Effector memory CD4-positive, alpha-beta T cell (primary cell): Measurements from ENCODE around the gene NLGN1.

ENCODE experiments used
- DNase-seq, 3 donors: peaks; one replicate each; pipeline ENCODE4 v3.0.0-alpha.2; 2020
- H3K27ac ChIP-seq: 2 replicates; pipeline ENCODE4 v1.7.0; 2013; ENCODE audit warnings: mild to moderate bottlenecking, low read length, moderate library complexity; ENCODE audit not compliant: insufficient read depth, poor library complexity, severe bottlenecking
- H3K27me3 ChIP-seq: replicated peaks from 2 replicates; pipeline ENCODE4 v1.7.0; 2013; ENCODE audit warnings: mild to moderate bottlenecking, low read length; ENCODE audit not compliant: insufficient read depth, control insufficient read depth, poor library complexity, severe bottlenecking
- H3K36me3 ChIP-seq: 2 replicates; pipeline ENCODE4 v1.7.0; 2013; ENCODE audit warnings: mild to moderate bottlenecking, low read length, moderate library complexity; ENCODE audit not compliant: control insufficient read depth, insufficient read depth
- H3K4me1 ChIP-seq: 2 replicates; pipeline ENCODE4 v1.7.0; 2013; ENCODE audit warnings: low read length, mild to moderate bottlenecking; ENCODE audit not compliant: control insufficient read depth, insufficient read depth, poor library complexity, severe bottlenecking
- H3K4me3 ChIP-seq: 2 replicates; pipeline ENCODE4 v1.7.0; 2013; ENCODE audit warnings: low read length, low read depth, mild to moderate bottlenecking; ENCODE audit not compliant: insufficient read depth, poor library complexity, severe bottlenecking
- H3K9me3 ChIP-seq: 2 replicates; pipeline ENCODE4 v1.7.0; 2013; ENCODE audit warnings: mild to moderate bottlenecking, low read length, moderate library complexity; ENCODE audit not compliant: control insufficient read depth

Gene NLGN1

GRCh38 chr3:174132006-174132405 lies 734.5 kb downstream of the NLGN1 start:
- H3K4me3 ChIP-seq, result no peak overlapping the region
- no peak for DNase-seq
- H3K36me3 ChIP-seq, result no peaks in the 10 kb centered on the region
- no peak overlapping the region for H3K27ac ChIP-seq
- no peaks in the 10 kb centered on the region for H3K4me1 ChIP-seq
- H3K9me3 ChIP-seq, result no peaks in the 10 kb centered on the region
- no peaks in the 10 kb centered on the region for H3K27me3 ChIP-seq

GRCh38 chr3:174132421-174133042 lies 735.0 kb downstream of the NLGN1 start:
- no peaks in the 10 kb centered on the region for H3K4me1 ChIP-seq
- H3K9me3 ChIP-seq, result no peaks in the 10 kb centered on the region
- no peak overlapping the region for H3K4me3 ChIP-seq
- H3K27ac ChIP-seq, result no peak overlapping the region
- no peaks in the 10 kb centered on the region for H3K36me3 ChIP-seq
- H3K27me3 ChIP-seq, result no peaks in the 10 kb centered on the region
- no peak for DNase-seq

GRCh38 chr3:174146008-174146407 lies 748.5 kb downstream of the NLGN1 start:
- no peaks in the 10 kb centered on the region for H3K36me3 ChIP-seq
- no peak overlapping the region for H3K27ac ChIP-seq
- H3K27me3 ChIP-seq, result no peaks in the 10 kb centered on the region
- H3K9me3 ChIP-seq, result no peaks in the 10 kb centered on the region
- no peak for DNase-seq
- no peak overlapping the region for H3K4me3 ChIP-seq
- no peaks in the 10 kb centered on the region for H3K4me1 ChIP-seq

- no peak for DNase-seq
Observed at GRCh38 chr3:174147798-174148197, 750.3 kb downstream of the NLGN1 start.

GRCh38 chr3:174153871-174154270 lies 756.3 kb downstream of the NLGN1 start:
- Histone ChIP-seq H3K9me3 (no peaks in the 10 kb centered on the region), H3K4me1 (no peaks in the 10 kb centered on the region), H3K27me3 (no peaks in the 10 kb centered on the region), H3K36me3 (no peaks in the 10 kb centered on the region), H3K4me3 (no peak overlapping the region), H3K27ac (no peak overlapping the region)
- no peak for DNase-seq

More at GRCh38 chr3:174147798-174148197, 750.3 kb downstream of the NLGN1 start:
- H3K27me3 ChIP-seq, result no peaks in the 10 kb centered on the region
- no peak overlapping the region for H3K4me3 ChIP-seq
- no peaks in the 10 kb centered on the region for H3K9me3 ChIP-seq
- H3K27ac ChIP-seq, result no peak overlapping the region
- no peaks in the 10 kb centered on the region for H3K4me1 ChIP-seq
- H3K36me3 ChIP-seq, result no peaks in the 10 kb centered on the region

- DNase-seq, result no peak
- no peaks in the 10 kb centered on the region for H3K36me3 ChIP-seq
- H3K27me3 ChIP-seq, result no peaks in the 10 kb centered on the region
- H3K4me3 ChIP-seq, result no peak overlapping the region
- no peaks in the 10 kb centered on the region for H3K4me1 ChIP-seq
- no peak overlapping the region for H3K27ac ChIP-seq
- no peaks in the 10 kb centered on the region for H3K9me3 ChIP-seq
Observed at GRCh38 chr3:174156200-174156599, 758.7 kb downstream of the NLGN1 start.

GRCh38 chr3:174158674-174159073 lies 761.1 kb downstream of the NLGN1 start:
- Histone ChIP-seq H3K4me3 (no peak overlapping the region), H3K36me3 (no peaks in the 10 kb centered on the region), H3K4me1 (no peaks in the 10 kb centered on the region), H3K9me3 (no peaks in the 10 kb centered on the region), H3K27ac (no peak overlapping the region), H3K27me3 (no peaks in the 10 kb centered on the region)
- DNase-seq, result no peak

GRCh38 chr3:174159604-174160003 lies 762.1 kb downstream of the NLGN1 start:
- Histone ChIP-seq H3K9me3 (no peaks in the 10 kb centered on the region), H3K27ac (no peak overlapping the region), H3K27me3 (no peaks in the 10 kb centered on the region), H3K36me3 (no peaks in the 10 kb centered on the region), H3K4me3 (no peak overlapping the region), H3K4me1 (no peaks in the 10 kb centered on the region)
- DNase-seq, result no peak

GRCh38 chr3:174162550-174162949 lies 765.0 kb downstream of the NLGN1 start:
- Histone ChIP-seq H3K36me3 (no peaks in the 10 kb centered on the region), H3K4me1 (no peaks in the 10 kb centered on the region), H3K4me3 (no peak overlapping the region), H3K9me3 (no peaks in the 10 kb centered on the region), H3K27ac (no peak overlapping the region), H3K27me3 (no peaks in the 10 kb centered on the region)
- DNase-seq, result no peak

GRCh38 chr3:174168026-174168425 lies 770.5 kb downstream of the NLGN1 start:
- no peak for DNase-seq
- Histone ChIP-seq H3K9me3 (no peaks in the 10 kb centered on the region), H3K27ac (no peak overlapping the region), H3K36me3 (no peaks in the 10 kb centered on the region), H3K4me1 (no peaks in the 10 kb centered on the region), H3K4me3 (no peak overlapping the region), H3K27me3 (no peaks in the 10 kb centered on the region)
